ENCODE results near the gene EOMES. TPM values are rescaled to one million over a fixed set of nuclear protein-coding genes. Genes with fewer than 3 reads are reported as not detected.
A peak's percentile ranks its signal among the peaks of the same experiment; 100 is the strongest.
"Not testable (repeated sequence)": the region's sequence is repeated elsewhere in the genome, so short reads cannot be mapped to it uniquely, and the experiment has no call there.

The EOMES gene
- under 1 TPM in 3 of 4 donors, not detected in 1; 0.27 to 0.37 (median 0.32) TPM for total RNA-seq

DNA sequence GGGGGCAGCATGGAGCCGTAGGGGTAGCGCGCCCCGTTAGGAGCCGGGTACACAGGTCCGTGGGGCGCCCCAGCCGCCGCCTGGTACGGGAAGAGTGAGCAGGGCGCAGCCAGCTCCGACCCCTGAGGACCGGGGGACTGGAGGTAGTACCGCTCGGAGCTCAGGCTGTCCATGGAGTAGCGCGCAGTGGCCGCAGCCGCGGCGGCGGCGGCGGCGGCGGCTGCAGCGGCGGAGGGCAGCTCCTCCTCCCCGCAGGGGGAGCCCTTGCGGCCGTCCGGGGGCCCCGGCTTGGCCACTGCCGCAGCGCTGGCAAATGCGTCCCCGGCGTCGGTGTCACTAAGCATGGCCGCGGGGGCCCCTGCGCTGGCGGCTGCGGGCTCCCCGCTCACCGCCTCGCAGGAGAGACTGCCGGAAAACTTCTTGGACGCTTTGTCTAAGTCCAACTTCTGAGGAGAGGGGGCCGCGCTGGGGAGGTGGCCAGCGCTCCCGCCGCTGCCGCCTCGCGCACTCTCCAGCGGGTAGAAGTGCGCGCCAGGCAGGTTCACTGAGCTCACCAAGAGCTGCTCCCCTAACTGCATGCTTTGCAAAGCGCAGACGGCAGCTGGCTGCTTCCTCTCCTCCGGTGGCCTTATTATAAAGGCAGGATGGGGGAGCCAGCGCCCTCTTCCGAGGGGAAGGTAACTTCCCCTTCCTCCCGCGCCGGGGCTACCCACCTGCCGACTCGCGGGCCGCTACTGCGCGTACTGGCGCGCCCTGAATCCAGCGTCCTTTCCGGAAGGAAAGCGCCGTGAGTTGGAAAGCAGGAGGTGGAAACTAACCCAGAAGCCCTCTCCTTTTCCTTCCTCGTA is at the start of gene EOMES:
Gene EOMES, minus strand, starts transcription at position 607 of the 848 bp plus-strand sequence. Its CDS starts 29 bp downstream, at position 578.
- intact Hi-C loops (cut with DNase I; ENCODE audit: low total_unique reads) (no loop called here), in situ Hi-C loops (cut with MboI; ENCODE audit: low pct_ligation_motif_present in 1 of 4, low pct_unique_long_range_greater_than_20kb in 1 of 4, low sequenced_read_pairs in 3 of 4) (loop anchor here in 2 of 4 donors (25.0 kb wide), 1 partner anchor 590 kb away; no protein-coding TSS in a partner anchor)
- Histone ChIP-seq H3K9me3 (no peaks in the 10 kb centered on the region), H3K27ac (no peak within 1 kb of the TSS), H3K4me3 (peak within 1 kb of the TSS; percentile 18 to 49 (median 32)), H3K4me1 (peaks cover 8 to 33% (median 23%) of the 10 kb centered on the region in 4 donors), H3K36me3 (no peaks in the 10 kb centered on the region), H3K27me3 (peaks cover 100% of the 10 kb centered on the region)
- peak; percentile 42 for DNase-seq
- peak in 1 of 3 donors; percentile 26 for TF ChIP-seq POLR2AphosphoS5 (IDR thresholded peaks at IDR 0.05)
- TF ChIP-seq, protein P1, sequence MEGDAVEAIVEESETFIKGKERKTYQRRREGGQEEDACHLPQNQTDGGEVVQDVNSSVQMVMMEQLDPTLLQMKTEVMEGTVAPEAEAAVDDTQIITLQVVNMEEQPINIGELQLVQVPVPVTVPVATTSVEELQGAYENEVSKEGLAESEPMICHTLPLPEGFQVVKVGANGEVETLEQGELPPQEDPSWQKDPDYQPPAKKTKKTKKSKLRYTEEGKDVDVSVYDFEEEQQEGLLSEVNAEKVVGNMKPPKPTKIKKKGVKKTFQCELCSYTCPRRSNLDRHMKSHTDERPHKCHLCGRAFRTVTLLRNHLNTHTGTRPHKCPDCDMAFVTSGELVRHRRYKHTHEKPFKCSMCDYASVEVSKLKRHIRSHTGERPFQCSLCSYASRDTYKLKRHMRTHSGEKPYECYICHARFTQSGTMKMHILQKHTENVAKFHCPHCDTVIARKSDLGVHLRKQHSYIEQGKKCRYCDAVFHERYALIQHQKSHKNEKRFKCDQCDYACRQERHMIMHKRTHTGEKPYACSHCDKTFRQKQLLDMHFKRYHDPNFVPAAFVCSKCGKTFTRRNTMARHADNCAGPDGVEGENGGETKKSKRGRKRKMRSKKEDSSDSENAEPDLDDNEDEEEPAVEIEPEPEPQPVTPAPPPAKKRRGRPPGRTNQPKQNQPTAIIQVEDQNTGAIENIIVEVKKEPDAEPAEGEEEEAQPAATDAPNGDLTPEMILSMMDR (IDR thresholded peaks at IDR 0.05) = no peak
- WGBS, 2 donors (ENCODE audit: low coverage in 1 of 2) = 1% methylated on average over 19 of the region's 81 CpGs; no CpG with 5 or more reads in 1 of the 2 donors

DNA sequence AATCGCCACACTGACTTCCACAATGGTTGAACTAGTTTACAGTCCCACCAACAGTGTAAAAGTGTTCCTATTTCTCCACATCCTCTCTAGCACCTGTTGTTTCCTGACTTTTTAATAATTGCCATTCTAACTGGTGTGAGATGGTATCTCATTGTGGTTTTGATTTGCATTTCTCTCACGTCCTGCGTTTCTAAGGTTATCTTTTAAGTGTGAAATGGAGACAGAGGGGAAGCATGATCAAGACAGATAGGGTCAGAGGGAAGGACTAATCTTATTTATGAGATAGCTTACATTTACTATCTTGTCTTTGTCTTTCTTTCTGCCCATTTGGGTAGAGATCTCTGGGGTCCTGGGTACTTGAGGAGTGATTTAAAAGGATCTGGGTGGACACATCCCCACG is 48.3 kb upstream of the EOMES start:
- H3K36me3 ChIP-seq; in situ Hi-C loops (cut with MboI; ENCODE audit: low pct_ligation_motif_present in 1 of 4, low pct_unique_long_range_greater_than_20kb in 1 of 4, low sequenced_read_pairs in 3 of 4); H3K27ac ChIP-seq: not testable (repeated sequence)

DNA sequence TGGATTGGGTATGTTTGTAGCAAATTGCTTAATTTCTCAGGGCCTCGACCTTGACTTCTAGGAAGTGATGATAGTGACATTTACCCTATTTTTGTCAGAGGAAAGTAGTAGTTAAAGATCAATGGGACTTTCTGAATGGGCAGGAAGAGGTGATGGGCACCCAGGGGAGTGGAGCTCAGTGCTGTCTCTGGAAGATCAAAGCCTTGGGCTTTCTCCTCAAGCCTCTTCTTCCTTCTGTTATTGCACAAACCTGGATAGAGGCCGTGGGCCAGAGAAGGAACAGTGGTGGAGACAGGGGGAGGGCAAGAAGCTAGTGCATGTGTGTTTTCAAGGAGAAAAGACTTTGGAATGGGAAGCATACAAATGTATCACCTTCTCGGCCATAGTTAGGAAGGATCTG is 44.9 kb upstream of the EOMES start:
- Histone ChIP-seq H3K27me3 (no peaks in the 10 kb centered on the region), H3K9me3 (no peaks in the 10 kb centered on the region), H3K36me3 (no peaks in the 10 kb centered on the region), H3K4me1 (no peaks in the 10 kb centered on the region), H3K4me3 (no peak overlapping the region), H3K27ac (no peak overlapping the region)
- TF ChIP-seq, protein P1 (IDR thresholded peaks at IDR 0.05) = no peak
- TF ChIP-seq POLR2AphosphoS5 (IDR thresholded peaks at IDR 0.05) (no peak), POLR2A (IDR thresholded peaks at IDR 0.05) (no peak), EP300 (IDR thresholded peaks at IDR 0.05; ENCODE audit: low read depth) (no peak)
- in situ Hi-C loops (cut with MboI; ENCODE audit: low pct_ligation_motif_present in 1 of 4, low pct_unique_long_range_greater_than_20kb in 1 of 4, low sequenced_read_pairs in 3 of 4) (no loop called here), intact Hi-C loops (cut with DNase I; ENCODE audit: low total_unique reads) (no loop called here)
- 41 to 43% methylated on average over 1 to 3 of the region's 3 CpGs for WGBS, 2 donors (ENCODE audit: low coverage in 1 of 2)
- DNase-seq = no peak

More for the DNA sequence above, 48.3 kb upstream of the EOMES start:
- H3K4me1 ChIP-seq; DNase-seq; H3K4me3 ChIP-seq; H3K9me3 ChIP-seq; intact Hi-C loops (cut with DNase I; ENCODE audit: low total_unique reads); H3K27me3 ChIP-seq: not testable (repeated sequence)
- WGBS, 2 donors (ENCODE audit: low coverage in 1 of 2) = 23 to 42% methylated on average over 3 of the region's 4 CpGs

DNA sequence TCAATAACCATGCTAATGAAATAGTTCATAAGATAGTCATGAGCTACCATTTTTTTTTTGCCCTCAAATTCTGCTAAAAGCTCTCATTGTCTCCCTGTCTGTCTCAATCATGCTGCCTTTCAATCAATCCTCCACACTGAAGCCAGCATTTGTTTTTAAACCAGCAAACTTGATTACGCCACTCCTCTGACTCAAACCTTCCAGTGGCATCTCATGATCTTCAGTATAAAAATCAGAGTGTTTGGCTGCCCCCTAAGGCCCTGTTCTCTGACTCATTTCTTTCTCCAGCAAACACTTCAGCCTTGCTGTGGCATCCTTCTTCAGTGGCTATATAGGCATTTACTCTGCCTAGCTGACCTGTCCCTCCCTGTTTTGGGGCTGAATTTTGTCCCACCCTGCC is 36.0 kb upstream of the EOMES start:
- intact Hi-C loops (cut with DNase I; ENCODE audit: low total_unique reads) (no loop called here), in situ Hi-C loops (cut with MboI; ENCODE audit: low pct_ligation_motif_present in 1 of 4, low pct_unique_long_range_greater_than_20kb in 1 of 4, low sequenced_read_pairs in 3 of 4) (no loop called here)
- no peaks in the 10 kb centered on the region for H3K9me3 ChIP-seq
- H3K27ac ChIP-seq = no peak overlapping the region
- no peaks in the 10 kb centered on the region for H3K36me3 ChIP-seq
- H3K4me3 ChIP-seq = no peak overlapping the region
- no peaks in the 10 kb centered on the region for H3K27me3 ChIP-seq
- no peak for TF ChIP-seq POLR2A (IDR thresholded peaks at IDR 0.05)
- TF ChIP-seq EP300 (IDR thresholded peaks at IDR 0.05; ENCODE audit: low read depth) = no peak
- TF ChIP-seq POLR2AphosphoS5 (IDR thresholded peaks at IDR 0.05) = no peak
- TF ChIP-seq, protein P1 (IDR thresholded peaks at IDR 0.05) = no peak
- DNase-seq = no peak
- 67 to 79% methylated on average over 1 of the region's 1 CpG for WGBS, 2 donors (ENCODE audit: low coverage in 1 of 2)
- H3K4me1 ChIP-seq = no peaks in the 10 kb centered on the region
